Cardiac ventricle fibroblast (primary cell): ENCODE results near the gene DLGAP4. TPM values are rescaled to one million over a fixed set of nuclear protein-coding genes. Genes with fewer than 3 reads are reported as not detected.

ENCODE experiments used
- total RNA-seq: library from RNA; depleted of rRNA; stranded (reverse); fragments of >200 nt; gene quantifications from 2 replicates; pipeline ENCODE4 v1.2.3, GENCODE V29; 2015

DLGAP4 gene
- total RNA-seq = 32.3 and 38.0 TPM in 2 replicates

GRCh38 chr20:36305602-36306551, at the start of gene DLGAP4:
Gene DLGAP4 (plus strand): TSS chr20:36306339. CDS start chr20:36431718, 125,379 bp downstream.

GRCh38 chr20:36541227-36541767, 235.2 kb downstream of the DLGAP4 start, which contains the start of gene MYL9:
Gene MYL9 (plus strand): TSS chr20:36541519. CDS start chr20:36544885, 3,366 bp downstream.

GRCh38 chr20:36573103-36573797, 267.1 kb downstream of the DLGAP4 start, which contains the start of gene TGIF2:
Gene TGIF2 (plus strand): TSS chr20:36573597. CDS start chr20:36578775, 5,178 bp downstream.

Other genes with a start within 250 kb of the DLGAP4 start
- 33.9 and 38.0 TPM in 2 replicates for gene EPB41L1, start 151.6 kb upstream of the DLGAP4 start, total RNA-seq
- gene AAR2, start 69.9 kb upstream of the DLGAP4 start, total RNA-seq = 28.4 and 29.3 TPM in 2 replicates
- 30.6 and 39.0 TPM in 2 replicates for gene MYL9, start 235.2 kb downstream of the DLGAP4 start, total RNA-seq